Testis (tissue), 3 donors: Measurements from ENCODE around the gene CYGB. TPM values are rescaled to one million over a fixed set of nuclear protein-coding genes. Genes with fewer than 3 reads are reported as not detected.

Source experiments
- DNase-seq: peaks from one replicate; pipeline ENCODE4 v3.0.0-alpha.2; 2019
- H3K27ac ChIP-seq, 2 donors: fragments of 200-600 bp; sonication (generic); one replicate each; pipeline ENCODE4 v1.5.1; 2019
- H3K27me3 ChIP-seq: fragments of 200-600 bp; sonication (generic); one replicate; pipeline ENCODE4 v1.5.1; 2019
- H3K36me3 ChIP-seq: fragments of 200-600 bp; sonication (generic); one replicate; pipeline ENCODE4 v1.5.1; 2017; ENCODE audit warnings: low read depth; ENCODE audit errors: missing control alignments
- H3K4me1 ChIP-seq: fragments of 200-600 bp; sonication (generic); one replicate; pipeline ENCODE4 v1.5.1; 2019
- H3K4me3 ChIP-seq, 2 donors: fragments of 200-600 bp; sonication (generic); one replicate each; pipeline ENCODE4 v1.5.1; 2017 to 2019
- H3K9me3 ChIP-seq: fragments of 200-600 bp; sonication (generic); one replicate; pipeline ENCODE4 v1.5.1; 2017
- POLR2A ChIP-seq: fragments of 450-650 bp; IDR thresholded peaks from one replicate; pipeline ENCODE4 v1.6.1; 2017; ENCODE audit warnings: antibody characterized with exemption, mild to moderate bottlenecking, moderate library complexity
- WGBS, 2 donors: methylation state at CpG; one replicate each; pipeline ENCODE4 v1.1.5; 2018; 5-methylcytosine and 5-hydroxymethylcytosine counted together
- intact Hi-C: fragments of 100-400 bp; cut with DNase I; formaldehyde crosslinking; loops from one replicate; pipeline ENCODE4 v1.15.1; 2023; ENCODE audit warnings: low total_unique reads
- polyA plus RNA-seq: library from polyadenylated mRNA; stranded (reverse); fragments of 350-450 nt; fragmentation: Illumina TruSeq; extraction: RNeasy Lipid Tissue Mini Kit (QIAGEN cat#74804); gene quantifications from one replicate; pipeline ENCODE4 v1.2.3, GENCODE V29; 2014; ENCODE audit warnings: low read depth, low replicate concordance; ENCODE audit not compliant: insufficient read depth
- total RNA-seq, 2 donors: library from RNA; depleted of rRNA; stranded (reverse); fragments of >200 nt; gene quantifications; one replicate each; pipeline ENCODE4 v1.2.3, GENCODE V29; 2016
- TF ChIP-seq, protein P1 (sequence below), 3 experiments: fragments of 450-650 bp in 2 of 3; fragments of 200-600 bp in 1 of 3; sonication (generic) in 1 of 3; IDR thresholded peaks; one replicate each; pipeline ENCODE4 v1.5.1; 2016 to 2019; ENCODE audit warnings: antibody characterized with exemption in 3 of 3, mild to moderate bottlenecking in 2 of 3, moderate library complexity in 1 of 3

Gene CYGB
- total and polyA plus RNA-seq, 3 donors from 2014 or later, result 3.4 to 9.9 (median 7.2) TPM

DNA sequence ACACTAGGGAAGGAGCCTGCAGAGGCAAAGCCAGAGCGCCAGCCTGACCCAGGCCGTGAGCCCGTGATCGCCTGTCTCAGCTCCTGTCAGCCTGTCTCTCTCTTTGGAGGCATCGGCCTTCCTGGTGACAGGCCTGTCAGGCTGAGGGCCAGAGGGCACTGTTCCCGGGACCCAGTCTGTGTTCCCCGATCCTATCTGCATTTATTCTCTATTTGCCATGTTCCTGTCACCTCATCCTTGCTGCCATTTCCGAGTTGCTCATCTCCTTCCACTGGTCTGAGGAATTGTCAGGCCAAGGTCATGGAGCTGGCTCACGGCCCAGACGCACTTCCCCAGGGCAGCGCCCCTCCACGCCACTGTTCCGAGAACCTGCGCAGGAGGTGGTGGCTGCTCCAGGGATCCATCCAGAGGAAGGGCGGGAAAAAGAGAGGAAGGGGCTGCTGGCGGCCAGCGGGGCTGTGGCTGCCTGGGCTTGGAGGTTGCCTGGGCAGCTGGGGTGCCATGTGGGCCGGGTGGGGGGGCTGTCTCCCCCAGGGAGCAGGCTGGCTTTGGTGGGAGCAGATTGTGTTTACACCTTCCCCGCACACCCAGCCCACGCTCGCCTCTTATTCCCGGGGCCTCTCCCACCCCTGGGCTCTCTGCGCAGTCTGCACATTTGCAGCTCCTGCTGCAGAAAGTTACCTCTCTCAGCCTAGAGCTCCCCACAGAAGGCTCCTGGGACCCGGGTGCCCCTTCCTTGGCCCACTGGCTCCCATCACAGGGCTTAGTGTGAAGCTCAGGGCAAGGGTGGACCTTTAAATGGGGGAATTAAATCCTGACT, 7.2 kb upstream of the CYGB start:
- Histone ChIP-seq H3K27ac (peak overlapping the region; percentile 68 to 70), H3K4me1 (peaks cover 54% of the 10 kb centered on the region), H3K36me3 (no peaks in the 10 kb centered on the region), H3K27me3 (no peaks in the 10 kb centered on the region), H3K9me3 (no peaks in the 10 kb centered on the region), H3K4me3 (no peak overlapping the region)
- TF ChIP-seq, protein P1, sequence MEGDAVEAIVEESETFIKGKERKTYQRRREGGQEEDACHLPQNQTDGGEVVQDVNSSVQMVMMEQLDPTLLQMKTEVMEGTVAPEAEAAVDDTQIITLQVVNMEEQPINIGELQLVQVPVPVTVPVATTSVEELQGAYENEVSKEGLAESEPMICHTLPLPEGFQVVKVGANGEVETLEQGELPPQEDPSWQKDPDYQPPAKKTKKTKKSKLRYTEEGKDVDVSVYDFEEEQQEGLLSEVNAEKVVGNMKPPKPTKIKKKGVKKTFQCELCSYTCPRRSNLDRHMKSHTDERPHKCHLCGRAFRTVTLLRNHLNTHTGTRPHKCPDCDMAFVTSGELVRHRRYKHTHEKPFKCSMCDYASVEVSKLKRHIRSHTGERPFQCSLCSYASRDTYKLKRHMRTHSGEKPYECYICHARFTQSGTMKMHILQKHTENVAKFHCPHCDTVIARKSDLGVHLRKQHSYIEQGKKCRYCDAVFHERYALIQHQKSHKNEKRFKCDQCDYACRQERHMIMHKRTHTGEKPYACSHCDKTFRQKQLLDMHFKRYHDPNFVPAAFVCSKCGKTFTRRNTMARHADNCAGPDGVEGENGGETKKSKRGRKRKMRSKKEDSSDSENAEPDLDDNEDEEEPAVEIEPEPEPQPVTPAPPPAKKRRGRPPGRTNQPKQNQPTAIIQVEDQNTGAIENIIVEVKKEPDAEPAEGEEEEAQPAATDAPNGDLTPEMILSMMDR (IDR thresholded peaks at IDR 0.05), result no peak
- no peak for TF ChIP-seq POLR2A
- DNase-seq, result peak; percentile 80
- WGBS, 2 donors, result 33 to 44% methylated on average over 7 to 24 of the region's 24 CpGs
- intact Hi-C loops, result no loop called here

DNA sequence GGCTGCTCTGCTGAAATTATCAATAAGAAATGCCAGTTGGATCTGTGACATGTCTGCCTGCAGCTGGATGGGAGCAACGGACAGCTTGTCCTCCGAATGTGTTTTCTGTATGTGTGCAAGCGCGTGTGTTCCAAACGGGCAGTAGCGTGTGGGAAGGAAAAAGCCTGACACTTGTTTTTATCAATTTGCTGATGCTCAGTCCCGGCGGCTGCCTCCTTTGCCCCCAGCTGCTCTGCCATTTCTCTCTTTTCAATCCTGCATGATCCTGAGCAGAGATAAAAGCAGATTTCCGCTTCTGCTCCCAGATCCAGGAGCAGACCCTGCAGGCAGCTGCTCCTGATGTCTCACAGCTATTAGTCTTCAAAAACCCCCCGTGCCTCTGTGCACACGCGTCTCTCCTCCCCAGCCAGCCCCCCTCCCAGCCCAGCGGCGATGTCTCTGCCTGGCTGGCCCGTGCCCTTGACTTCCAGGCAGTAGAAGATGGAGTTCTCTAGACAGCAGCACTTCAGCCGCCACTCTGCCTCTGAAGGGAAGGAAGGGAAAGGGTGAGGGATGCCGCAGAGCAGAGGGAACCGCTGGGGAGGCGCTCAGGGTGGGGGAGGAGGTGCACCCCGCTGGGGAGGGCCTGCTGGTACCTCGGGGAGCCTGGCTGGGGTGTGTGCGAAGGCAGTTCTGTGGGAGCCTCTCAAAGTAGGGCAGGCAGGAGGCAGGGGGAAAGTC, 6.5 kb upstream of the CYGB start:
- Histone ChIP-seq H3K9me3 (no peaks in the 10 kb centered on the region), H3K4me1 (peaks cover 54% of the 10 kb centered on the region), H3K4me3 (no peak overlapping the region), H3K27me3 (no peaks in the 10 kb centered on the region), H3K27ac (peak overlapping the region; percentile 68 to 70), H3K36me3 (no peaks in the 10 kb centered on the region)
- intact Hi-C loops, result no loop called here
- TF ChIP-seq, protein P1 (IDR thresholded peaks at IDR 0.05), result no peak
- TF ChIP-seq POLR2A, result no peak
- DNase-seq, result no peak
- WGBS, 2 donors, result 46 to 47% methylated on average over 22 of the region's 22 CpGs

DNA sequence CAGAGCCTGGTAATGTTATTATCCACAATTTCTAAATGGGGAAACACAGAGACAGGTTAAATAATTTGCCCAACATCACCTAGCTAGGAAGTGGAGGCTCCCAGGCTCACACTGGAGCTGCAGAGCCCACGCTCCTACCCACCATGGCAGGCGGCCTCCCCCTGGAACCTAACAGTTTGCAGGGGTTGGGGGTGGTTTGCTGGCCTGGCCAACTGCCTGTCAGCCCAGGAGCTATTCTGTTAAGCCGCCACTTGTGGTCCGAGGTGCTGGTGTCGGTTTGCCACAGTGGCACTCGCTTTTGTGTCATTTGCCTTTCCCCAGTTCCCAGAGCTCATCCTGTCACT, 5.9 kb upstream of the CYGB start:
- peaks cover 54% of the 10 kb centered on the region for H3K4me1 ChIP-seq
- H3K27ac ChIP-seq, result no peak overlapping the region
- WGBS, 2 donors, result 68 to 80% methylated on average over 1 to 6 of the region's 6 CpGs
- H3K27me3 ChIP-seq, result no peaks in the 10 kb centered on the region
- no peak overlapping the region for H3K4me3 ChIP-seq
- H3K9me3 ChIP-seq, result no peaks in the 10 kb centered on the region
- intact Hi-C loops, result no loop called here
- TF ChIP-seq POLR2A, result no peak
- TF ChIP-seq, protein P1 (IDR thresholded peaks at IDR 0.05), result no peak
- H3K36me3 ChIP-seq, result no peaks in the 10 kb centered on the region
- DNase-seq, result no peak

DNA sequence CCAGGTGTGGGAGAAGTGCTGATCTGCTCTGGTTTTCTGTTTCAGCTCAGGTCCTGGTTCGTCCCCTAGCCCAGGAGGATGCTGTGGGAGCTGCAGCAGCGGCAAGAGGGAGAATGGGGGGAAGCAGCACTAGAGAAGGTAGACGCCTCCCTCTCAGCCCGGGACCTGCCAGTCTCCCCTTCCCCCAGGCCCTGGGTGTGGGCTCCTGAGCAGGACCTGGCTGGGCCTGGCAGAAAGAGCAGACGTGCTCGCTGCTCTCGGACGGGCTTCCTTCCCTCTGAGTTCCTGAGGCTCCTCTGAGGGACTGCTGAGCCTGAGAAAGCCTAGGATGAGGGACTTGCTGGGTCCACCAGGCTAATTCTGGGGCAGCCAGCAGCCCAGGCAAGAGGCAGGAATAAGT, 5.5 kb upstream of the CYGB start:
- 81 to 82% methylated on average over 4 to 8 of the region's 8 CpGs for WGBS, 2 donors
- DNase-seq, result no peak
- intact Hi-C loops, result no loop called here
- peaks cover 59% of the 10 kb centered on the region for H3K4me1 ChIP-seq
- H3K9me3 ChIP-seq, result no peaks in the 10 kb centered on the region
- TF ChIP-seq, protein P1 (IDR thresholded peaks at IDR 0.05), result no peak
- TF ChIP-seq POLR2A, result no peak
- H3K36me3 ChIP-seq, result no peaks in the 10 kb centered on the region
- H3K4me3 ChIP-seq, result no peak overlapping the region
- no peaks in the 10 kb centered on the region for H3K27me3 ChIP-seq
- no peak overlapping the region for H3K27ac ChIP-seq
